ENCODE data around the gene SPATA12.
A peak's percentile ranks its signal among the peaks of the same experiment; 100 is the strongest.
"Not testable (repeated sequence)": the region's sequence is repeated elsewhere in the genome, so short reads cannot be mapped to it uniquely, and the experiment has no call there.

The SPATA12 gene

DNA sequence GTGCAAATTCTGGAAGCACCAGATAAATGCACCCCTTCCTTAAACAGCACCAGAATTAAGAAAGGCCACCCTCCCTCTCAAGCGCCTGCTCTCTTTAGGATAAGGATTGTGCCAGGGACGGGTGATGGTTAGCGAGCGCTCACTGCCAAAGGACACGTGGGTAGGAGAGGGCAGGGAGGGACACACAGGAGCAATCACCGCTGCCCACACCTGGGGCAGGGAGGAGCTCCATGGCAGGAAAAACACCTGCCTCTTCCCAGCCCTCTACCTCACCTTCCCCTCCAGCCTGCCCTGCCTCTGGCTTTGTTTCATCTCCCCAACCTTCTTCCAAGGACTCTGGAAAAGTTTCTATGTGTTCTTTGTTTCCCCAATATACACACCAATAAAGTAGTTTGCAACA is 7.3 kb upstream of the SPATA12 start:
- DNase-seq: no peak

DNA sequence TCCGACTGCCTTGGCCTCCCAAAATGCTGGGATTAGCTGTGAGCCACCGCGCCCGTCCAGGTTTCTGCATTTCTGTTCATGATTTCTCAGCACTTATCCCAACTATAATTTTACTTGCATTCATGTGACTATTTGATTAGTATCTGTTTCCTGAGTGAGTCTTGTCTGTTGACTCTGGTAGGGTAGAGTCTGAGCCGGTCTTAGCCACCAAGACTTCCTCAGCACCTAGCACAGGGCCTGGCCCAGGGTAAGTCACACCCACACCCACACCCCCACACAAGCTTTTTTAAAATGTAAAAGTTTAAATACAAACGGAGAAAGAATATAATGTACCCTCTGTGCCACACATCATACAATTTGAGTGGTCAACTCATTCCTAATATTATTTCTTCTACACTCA is 3.1 kb upstream of the SPATA12 start:
- DNase-seq: no peak

DNA sequence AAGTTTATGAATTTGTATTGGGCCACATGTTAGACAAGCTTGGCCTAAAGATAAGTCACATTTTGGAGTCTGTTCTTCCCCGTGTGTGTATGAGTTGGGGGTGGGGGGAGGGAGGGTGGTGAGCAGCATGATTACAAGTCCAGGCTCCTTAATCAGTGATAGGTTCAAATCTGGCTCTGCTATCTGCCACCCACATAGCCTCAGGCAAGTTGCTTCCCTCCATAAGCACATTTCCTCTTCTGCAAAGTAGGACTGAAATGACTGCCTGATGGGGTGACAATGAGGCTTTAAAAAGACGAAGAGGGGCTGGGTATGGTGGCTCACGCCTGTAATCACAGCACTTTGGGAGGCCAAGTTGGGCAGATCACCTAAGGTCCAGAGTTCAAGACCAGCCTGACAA is 1.1 kb upstream of the SPATA12 start:
- DNase-seq: no peak

DNA sequence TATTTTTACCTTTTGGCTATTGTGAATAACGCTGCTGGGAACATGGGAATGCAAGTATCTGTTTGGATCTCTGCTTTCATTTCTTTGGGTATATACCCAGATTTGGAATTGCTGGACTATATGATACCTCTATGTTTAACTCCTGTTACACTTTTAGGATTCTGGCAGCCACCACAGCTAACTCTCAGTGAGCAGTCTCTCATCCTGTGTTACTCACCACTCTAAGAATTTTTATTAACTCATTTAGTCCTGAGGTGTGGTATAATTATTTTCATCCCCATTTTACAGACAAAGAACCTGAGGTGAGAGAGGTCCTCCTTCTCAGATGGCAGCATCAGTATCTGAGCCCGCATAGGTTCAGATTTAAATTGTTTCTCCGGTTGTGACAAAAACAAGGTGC is 1.1 kb downstream of the SPATA12 start:
- DNase-seq: no peak

DNA sequence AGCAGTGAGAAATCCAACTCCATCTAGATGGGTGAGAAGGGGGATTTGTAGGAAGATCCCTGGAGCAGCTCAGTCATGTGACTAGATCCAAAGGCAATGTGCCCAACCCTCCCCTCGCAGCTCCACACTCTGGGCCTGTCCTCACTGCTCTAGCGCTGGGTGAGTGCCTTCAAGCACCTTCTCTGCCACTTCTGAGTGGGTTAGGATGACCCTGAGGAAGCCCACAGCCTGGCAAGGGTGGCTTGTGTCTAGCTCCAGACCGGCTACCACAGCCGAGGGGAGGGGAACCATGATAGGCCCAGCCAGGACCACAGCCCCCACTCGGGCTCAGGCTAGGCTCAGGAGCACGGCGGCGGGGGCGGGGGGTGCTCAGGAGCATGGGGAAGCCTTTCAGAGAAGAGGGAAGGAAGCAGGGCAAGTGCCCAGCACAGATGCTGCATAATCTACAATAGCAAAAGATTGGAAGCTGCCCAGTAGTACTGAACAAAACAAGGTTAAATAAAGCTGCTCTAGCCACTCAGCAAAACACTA is 1.7 kb downstream of the SPATA12 start:
- no peak for DNase-seq

DNA sequence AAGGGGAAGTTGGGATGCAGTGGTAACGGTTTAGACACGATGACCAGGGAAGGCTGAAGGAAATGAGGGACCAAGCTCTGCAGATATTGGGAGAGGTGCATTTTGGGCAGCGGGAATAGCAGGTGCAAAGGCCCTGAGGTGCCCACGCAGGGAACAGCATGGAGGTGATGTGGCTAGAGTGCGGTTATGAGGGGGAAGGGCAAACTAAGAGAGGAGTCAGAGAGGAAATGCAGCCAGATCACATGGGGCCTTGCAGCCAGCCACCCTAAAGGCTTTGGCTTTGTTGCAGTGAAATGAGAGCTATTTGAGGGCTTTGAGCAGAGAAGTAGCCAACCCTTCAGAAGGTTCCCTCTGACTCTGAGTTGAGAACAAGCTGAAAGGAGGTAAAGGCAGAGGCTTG is 2.6 kb downstream of the SPATA12 start:
- DNase-seq: no peak

DNA sequence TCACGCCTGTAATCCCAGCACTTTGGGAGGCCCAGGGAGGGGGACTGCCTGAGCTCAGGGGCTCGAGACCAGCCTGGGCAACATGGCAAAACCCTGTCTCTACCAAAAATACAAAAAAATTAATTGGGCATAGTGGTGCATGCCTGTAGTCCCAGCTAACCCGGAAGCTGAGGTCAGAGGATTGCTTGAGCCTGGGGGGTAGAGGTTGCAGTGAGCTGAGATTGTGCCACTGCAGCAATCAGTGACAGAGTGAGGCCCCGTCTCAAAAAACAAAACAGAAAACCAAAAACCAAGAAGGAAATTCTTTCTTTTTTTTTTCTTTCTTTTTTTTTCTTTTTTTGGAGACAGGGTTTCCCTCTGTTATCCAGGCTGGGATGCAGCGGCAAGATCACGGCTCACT is 3.5 kb downstream of the SPATA12 start:
- DNase-seq: no peak

DNA sequence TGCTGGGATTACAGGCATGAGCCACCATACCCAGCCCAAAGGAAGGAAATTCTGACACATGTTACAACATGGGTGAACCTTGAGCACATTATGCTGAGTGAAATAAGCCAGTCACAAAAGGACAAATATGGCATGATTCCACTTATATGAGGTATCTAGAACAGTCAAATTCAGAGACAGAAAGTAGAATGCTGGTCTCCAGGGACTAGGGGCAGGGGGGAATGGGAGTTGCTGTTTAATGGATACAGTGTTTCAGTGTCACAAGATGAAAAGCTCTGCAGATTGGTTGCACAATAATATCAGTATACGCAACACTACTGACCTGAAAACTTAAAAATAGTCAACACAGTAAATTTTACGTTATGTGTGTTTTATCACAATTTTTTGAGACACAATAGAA is 4.1 kb downstream of the SPATA12 start:
- DNase-seq: no peak

DNA sequence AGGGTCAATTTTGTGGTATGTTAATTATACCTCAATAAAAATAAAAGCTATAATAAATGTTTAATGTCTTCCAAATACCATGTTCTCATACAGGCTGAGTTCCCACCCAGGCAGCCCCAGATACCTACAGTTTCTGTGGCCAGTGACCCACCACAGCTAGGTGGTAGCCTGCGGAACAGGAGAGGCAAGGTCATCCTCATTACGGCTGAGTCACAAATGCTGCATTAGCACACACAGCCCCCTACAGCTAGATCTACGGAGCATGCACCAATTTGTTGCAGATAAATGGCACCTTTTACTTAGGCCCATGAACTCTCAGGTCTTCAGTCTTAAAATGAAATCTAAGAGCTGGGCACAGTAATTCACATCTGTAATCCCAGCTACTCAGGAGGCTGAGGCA is 5.1 kb downstream of the SPATA12 start:
- no peak for DNase-seq

DNA sequence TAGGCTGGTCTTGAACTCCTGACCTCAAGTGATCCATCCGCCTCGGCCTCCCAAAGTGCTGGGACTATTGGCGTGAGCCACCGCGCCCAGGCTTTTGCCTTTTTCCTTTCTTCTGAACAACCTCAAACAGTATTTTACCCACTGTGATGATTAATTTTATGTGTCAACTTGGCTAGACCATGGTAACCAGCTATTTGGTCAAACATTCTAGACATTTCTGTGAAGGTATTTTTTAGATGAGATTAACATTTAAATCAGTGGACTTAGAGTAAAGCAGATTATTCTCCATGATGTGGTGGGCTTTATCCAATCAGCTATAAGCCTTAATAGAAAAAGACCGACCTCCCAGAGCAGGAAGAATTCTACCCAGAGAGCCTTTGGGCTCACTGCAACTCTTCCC is 6.0 kb downstream of the SPATA12 start:
- no peak for DNase-seq

DNA sequence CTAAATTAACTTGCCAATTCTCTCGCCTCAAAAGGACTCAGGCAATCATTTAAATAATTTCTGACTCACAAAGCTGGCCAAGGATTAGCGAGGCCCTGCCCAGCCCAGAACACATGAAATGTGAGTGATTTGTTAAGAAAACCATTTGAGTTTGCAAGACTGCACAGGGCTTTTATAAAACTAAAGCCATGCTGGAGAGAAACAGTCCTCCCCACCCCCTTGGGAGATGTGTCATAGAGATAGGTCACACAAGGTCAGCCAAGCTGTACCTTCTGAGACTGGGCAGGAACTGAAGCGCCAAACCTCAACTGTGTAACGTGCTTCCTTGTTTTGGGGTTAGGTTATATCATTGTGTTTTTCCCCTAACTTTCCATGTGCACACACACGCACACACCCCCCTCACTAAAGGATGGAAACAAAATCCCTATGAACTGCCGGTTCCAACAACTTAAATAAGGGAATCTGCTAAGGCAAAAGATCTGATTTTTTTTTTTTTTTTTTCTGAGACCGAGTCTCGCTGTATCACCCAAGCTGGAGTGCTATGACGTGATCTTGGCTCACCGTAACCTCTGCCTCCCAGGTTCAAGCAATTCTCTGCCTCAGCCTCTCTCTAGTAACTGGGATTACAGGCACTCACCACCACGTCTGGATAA is 8.1 kb downstream of the SPATA12 start:
- DNase-seq: peak; percentile 30

DNA sequence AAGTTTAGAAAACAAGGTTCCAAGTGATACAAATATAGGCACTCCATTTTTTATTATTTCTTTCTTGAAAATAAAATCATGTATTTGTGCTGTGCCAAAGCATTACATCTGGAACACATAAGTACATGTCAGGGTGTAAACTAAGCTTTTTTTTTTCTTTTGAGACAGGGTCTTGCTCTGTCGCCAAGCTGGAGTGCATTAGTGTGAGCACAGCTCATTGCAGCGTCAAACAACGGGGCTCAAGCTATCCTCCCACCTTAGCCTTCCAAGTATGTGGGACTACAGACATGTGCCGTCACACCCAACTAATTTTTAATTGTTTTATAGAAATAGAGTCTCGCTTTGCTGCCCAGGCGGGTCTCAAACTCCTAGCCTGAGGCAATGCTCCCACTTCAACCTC is 9.0 kb downstream of the SPATA12 start:
- no peak for DNase-seq

DNA sequence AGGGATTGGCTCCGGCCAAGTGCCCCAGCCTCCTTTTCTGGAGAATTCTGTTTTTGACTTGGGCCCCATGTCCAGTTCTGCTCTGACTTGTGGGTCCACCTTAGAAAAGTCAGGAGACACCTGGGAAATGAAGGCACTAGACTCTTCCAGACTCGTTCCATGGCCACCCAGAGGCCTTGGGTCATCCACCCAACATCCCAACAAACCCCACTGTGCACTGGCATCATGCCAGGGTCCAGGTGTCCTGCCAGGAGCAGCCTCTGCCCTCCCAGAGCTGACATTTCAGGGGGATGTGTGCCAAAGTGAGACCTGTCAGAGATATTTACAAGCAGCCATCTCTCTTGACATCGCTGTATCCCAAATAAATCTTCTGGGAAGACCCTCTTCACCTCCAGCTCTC is 13.2 kb downstream of the SPATA12 start:
- no peak for DNase-seq

DNA sequence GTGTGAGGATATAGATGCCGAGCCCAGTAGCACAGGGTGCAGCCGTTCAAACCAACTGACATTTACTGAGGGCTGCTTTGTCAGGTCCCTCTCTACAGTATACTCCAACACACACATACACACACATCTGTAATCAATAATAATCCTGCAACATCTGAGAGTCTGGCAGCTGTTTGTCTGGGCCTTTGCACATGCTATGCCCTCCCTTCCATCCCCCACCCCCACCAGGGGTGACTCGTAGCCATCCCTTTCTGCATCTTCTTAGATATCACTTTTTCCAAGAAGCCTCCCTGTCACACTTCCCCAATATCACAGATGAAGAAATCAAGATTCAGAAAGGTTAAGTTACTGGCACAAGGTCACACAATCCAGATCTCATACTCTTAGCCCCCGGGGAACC is 13.7 kb downstream of the SPATA12 start:
- no peak for DNase-seq

DNA sequence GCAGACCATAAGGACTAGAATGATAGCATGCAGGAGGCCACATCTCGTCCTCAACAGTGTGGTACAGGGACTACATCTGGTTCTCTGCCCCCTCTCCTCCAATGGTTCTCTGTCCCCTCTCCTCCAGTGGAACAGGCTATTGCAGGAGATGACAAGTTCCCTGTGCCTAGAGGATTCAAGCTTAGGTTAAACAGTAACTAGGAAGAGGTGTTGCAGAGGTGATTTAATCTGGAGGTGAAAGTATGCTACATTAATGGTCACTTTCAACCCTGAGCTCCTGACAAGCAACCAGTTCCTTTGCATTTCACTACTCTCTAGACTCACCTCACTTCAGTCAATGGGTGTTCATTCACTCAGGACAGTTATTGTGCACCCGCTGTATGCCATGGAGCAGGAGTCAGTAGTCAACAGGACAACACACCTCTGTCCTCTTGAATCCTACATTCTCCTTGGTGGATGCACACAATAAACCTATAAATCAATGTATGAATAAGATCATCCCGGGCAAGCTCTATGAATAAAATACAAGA is 16.0 kb downstream of the SPATA12 start:
- no peak for DNase-seq

DNA sequence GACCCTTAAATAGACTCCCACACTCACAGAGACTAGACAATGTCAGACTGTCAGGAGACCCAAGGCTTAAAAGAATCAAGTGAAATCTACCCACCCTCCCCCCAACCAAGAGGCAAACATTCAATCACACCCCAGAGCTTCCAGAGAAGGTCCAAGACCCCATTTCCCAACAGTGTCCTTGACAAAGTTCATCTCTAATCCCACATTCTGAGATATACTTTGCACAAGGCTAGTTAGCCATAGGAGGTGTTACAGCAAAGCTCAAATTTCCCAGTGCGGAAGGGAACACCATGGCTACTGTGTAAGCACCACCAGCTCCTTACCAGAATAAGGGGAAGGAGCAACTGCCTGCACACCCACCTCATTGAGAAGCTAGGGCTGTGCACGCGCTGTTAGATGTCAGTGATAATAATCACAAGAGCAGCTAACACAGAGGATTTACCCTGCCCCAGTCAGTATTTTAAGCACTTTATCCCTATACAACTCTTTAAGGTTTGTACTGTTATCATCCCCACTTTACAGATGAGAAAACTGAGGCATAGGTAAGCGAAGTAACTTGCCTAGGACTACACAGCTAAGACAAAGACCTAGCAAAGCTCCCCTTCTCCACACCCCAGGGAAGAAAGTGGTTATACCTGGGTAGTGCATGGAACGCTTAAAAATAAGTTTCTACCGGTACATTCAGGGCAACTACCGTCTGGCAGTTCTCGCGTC is 17.3 kb downstream of the SPATA12 start:
- DNase-seq: no peak

DNA sequence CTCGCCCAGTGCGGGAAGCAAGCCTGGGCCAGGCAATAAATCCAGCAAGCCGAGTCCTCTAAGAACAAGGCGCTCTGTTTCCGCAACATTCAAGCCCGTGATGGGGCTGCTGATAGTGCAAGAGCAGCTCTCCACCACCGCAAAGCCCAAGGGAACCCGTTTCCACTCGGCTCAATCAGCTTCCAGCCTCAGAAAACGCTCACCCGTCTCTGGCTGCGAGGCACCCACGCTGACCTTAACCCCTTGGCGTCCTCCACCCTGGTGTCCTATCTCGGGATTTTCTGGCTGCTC is 17.8 kb downstream of the SPATA12 start:
- DNase-seq: peak; percentile 10

DNA sequence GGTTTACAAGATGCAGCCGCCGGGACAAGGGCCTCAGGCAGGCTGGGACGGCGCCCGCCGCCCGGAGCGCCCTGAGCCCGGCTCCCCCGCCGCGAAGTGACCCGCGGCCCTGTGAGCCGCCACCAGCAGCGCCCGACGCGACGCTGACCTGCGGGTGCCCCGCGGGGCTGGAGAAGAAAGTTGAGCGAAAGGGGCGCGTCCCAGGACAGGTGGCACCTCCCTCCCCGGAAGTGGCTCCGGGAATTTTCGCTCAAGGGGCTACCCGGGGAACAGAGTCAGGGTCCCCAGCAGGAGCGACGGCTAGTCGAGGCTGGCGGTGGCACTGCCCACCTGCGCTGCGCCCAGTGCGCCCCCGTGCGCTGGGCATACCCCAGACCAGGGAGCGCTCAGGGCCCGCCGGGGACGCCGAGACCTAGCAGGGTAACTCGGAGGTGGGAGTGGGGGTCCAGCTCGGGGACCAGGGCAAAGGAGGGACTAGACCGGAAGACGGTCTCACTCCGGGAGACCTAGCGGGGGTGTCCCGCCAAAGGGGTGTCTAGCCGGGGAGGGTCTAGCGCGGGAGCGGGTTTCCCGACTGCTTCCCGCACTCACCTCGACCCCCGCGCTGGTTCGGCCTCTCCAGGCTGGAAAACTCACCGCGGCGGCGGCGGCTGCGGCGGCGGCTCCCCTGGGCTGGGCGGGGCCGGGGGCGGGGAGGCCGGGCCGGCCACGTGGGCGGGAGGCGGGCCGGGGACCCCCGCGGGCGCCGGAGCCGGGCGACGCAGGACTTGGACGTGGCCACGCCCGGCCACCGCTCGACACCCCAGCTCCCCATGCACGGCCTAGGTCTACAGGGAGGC is 18.4 kb downstream of the SPATA12 start:
- DNase-seq: no peak

DNA sequence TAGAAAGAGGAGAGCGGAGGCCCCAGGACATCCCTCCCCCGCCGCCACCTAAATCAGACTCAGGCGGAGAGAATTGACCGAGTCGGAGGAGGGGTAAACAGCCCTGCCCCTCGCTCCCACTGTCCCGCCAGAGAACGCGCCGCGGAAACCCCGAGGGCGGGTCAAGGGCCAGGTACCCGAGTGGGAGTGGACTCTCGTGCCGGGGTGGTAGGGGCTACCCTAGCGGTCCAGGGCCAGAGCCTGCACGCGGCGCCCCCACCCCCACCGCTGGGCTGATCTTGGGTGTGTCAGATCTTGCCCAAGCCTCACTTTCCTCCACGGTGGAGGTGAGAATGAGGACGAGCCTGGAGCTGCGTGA is 19.0 kb downstream of the SPATA12 start:
- no peak for DNase-seq

DNA sequence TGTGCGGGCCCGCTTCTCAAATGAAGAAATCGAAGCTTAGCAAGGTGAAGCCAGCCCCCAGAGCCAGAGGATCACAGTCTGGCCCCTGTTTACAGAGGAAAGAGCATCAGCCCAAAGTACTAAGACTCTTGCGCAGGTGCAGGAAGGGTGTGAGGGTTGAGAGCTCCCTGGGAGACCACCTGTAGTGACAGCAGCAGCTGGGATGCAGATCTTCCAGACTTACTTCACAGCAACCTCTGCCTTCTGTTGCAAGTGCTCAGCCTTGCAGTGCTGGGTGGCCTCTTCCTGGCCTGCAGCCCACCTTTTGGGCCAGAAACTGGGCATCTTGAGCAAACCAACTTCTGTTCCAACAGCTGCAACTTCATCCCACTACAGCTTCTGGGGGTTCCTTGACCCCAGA is 19.7 kb downstream of the SPATA12 start:
- DNase-seq: no peak

DNA sequence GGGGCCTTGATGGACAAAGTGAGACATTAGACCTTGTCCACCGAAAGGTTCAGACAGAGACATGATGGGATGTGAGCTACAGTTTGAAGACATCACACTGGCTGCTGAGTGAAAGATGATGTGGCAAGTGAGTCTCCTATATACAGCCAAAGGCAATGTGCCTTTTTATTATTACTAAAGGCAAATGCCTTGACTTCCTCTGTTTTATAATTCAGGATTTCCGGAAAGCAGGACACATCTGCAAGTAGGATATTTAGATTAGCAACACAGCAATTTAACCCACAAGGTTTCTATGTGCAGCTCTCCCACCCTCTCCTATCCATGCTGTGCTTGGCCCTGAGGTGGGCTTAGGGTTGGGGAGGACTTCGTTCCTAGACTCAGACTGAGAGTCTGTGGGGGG is 20.7 kb downstream of the SPATA12 start:
- no peak for DNase-seq

DNA sequence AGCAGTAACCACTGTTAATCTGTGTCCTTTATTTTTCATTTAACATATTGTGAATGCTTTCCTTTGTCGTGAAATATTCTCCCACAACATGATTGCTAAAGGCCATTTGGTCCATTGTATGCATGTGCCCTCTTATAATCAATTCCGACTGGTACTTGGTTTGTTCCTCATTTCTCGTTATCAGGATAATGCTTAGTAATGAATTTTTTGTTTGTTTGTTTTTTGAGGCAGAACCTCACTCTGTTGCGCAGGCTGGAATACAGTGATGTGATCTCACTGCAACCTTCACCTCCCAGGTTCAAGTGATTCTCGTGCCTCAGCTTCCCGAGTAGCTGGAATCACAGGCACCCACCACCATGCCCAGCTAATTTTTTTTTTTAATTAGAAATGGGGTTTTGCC is 22.0 kb downstream of the SPATA12 start:
- DNase-seq: no peak

DNA sequence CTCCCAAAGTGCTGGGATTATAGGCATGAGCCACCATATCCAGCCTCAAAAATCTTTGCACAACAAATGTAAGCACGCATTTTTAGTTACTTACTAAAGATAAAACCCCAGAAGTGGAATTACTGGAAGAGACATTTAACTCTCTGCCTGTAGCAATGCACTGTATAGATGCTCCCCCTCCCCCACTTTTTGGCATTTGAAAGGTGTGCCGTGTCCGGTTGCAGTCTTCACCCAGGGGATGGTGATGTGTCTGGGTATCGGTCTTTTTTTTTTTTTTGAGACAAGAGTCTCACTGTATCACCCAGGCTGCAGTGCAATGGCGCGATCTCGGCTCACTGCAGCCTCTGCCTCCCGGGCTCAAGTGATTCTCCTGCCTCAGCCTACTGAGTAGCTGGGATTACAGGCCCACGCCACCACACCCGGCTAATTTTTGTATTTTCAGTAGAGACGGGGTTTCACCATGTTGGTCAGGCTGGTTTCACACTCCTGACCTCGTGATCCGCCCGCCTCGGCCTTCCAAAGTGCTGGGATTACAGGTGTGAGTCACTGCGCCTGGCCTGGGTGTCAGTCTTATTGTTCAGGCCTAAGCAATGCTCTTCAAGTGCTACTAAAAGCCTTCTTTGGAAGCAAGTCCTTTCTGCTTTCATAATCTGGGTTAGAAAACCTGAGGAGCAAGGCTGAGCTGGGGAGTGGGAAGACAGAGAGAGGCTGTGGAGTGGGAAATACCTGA is 23.0 kb downstream of the SPATA12 start:
- not testable (repeated sequence) for DNase-seq

Data from activated CD4-positive, alpha-beta T cell treated with anti-CD3 and anti-CD28 coated beads, Interleukin-10, Interleukin-2, amounts not matched to agents 100 ng/mL and 50 ng/mL, durations not matched to agents 16 hours and 8 hours (primary cell).